ENCODE results near the gene AGRN.

- TF ChIP-seq CTCF (IDR thresholded peaks at IDR 0.05) (no peak), POLR2A (IDR thresholded peaks at IDR 0.05) (peak in 1 of 4 donors; percentile 49)
These were observed 49.3 kb downstream of the AGRN start for GRCh38 chr1:1069056-1069710.
